Head of caudate nucleus (tissue), 42 donors: ENCODE results near the gene KLHL40.
A peak's percentile ranks its signal among the peaks of the same experiment; 100 is the strongest.

ENCODE experiments used
- DNase-seq, 42 donors: peaks; one replicate each; pipeline versions ENCODE4 v3.0.0 to v3.0.0-alpha.2; 2020 to 2021; ENCODE audit warnings: mixed read lengths in 7 of 42
- intact Hi-C: fragments of 100-400 bp; cut with DNase I; formaldehyde crosslinking; loops from one replicate; pipeline ENCODE4 v1.15.0; 2022

The KLHL40 gene

GRCh38 chr3:42666577-42666998 lies 18.7 kb upstream of the KLHL40 start:
- DNase-seq, result peak in 15 of 42 donors; percentile 4 to 45 (median 12)
- intact Hi-C loops, result no loop called here

DNA sequence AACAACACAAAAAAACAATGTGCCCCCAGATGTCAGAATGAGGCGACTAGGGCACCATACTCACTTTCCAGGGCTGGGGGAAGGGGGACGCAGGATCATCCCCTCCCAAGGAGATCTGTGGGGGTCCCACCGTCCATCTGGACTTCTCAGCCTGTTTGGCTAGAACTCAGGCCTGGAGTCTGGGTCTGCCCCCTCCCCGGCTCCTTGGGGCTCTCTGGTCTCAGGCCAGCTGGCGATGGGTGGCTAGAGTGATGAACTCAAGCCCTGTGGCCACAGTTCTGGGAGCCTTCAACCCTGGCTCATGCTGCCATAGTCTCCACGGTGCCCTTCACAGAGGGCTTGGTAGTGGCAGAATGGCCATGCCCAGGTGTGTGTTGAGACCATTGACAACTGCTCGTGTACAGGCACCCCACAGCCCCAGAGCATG lies 18.2 kb upstream of the KLHL40 start:
- intact Hi-C loops, result no loop called here
- DNase-seq, result peak in 13 of 42 donors; percentile 4 to 57 (median 17)

- DNase-seq, result peak in 16 of 42 donors; percentile 4 to 50 (median 15)
- intact Hi-C loops, result no loop called here
These were observed 17.6 kb upstream of the KLHL40 start for GRCh38 chr3:42667523-42668412.

GRCh38 chr3:42668413-42668760 lies 16.9 kb upstream of the KLHL40 start:
- intact Hi-C loops, result no loop called here
- DNase-seq, result peak in 7 of 42 donors; percentile 1 to 32 (median 7)

DNA sequence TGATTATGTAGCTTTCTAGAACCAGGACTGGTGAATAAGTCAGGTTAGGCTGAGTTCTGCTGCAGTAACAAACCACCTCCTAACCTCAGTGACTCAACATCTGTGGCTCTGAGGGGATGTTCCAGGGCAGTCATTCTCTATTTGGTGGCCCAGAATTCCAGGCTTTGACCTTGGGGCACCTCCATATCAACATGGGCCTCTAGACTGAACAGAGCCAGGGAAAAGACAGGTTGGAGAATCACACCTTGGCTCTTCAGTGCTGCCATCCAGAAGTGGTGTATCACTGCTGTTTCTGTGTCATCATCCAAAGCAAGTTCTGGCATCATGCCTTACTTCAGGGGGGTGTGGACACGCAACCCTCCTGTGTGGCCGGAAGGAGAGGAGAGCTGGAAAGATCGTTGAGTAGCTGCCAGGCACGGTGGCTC lies 16.5 kb upstream of the KLHL40 start:
- DNase-seq, result peak in 9 of 42 donors; percentile 2 to 34 (median 13)
- intact Hi-C loops, result no loop called here

- DNase-seq, result peak in 12 of 42 donors; percentile 2 to 33 (median 18)
- intact Hi-C loops, result no loop called here
These were observed 15.2 kb upstream of the KLHL40 start for GRCh38 chr3:42670051-42670576.

- intact Hi-C loops, result no loop called here
- peak in 11 of 42 donors; percentile 3 to 34 (median 12) for DNase-seq
These were observed 14.7 kb upstream of the KLHL40 start for GRCh38 chr3:42670670-42671069.

DNA sequence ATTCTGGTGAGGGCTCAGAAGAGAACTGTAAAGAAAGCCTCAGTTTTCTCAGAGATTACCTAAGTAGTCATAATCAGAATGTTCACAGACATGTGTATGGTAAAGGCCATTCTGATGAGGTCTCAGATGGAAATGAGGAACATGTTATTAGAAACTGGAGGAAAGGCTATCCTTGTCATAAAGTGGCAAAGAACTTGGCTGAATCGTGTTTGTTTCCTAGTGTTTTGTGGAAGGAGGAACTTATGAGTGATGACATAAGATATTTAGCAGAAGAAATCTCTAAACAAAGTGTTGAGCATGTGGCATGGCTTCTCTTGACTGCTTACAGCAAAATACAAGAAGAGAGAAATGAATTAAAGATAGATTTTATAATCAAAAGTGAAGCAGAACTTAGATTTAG lies 12.8 kb upstream of the KLHL40 start:
- intact Hi-C loops, result no loop called here

DNA sequence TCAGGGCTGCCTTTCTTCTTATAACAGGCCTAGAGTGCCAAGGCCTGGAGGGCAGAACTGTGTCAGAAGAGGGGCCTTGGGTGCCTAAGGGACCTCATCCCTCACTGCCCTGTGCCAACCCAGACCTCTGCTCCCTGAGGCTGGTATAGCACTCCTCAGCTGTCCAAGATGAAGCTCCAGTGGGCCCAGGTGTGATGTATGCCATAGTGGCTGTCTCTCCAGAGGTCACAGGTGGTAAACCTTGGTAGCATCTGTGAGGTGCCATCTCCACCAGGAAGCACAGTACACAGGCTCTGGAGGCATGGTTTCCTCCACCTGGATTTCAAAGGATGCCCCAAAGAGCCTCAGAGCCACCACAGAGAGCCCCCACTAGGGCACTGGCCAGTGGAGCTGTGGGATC lies 12.3 kb upstream of the KLHL40 start:
- DNase-seq, result peak in 6 of 42 donors; percentile 3 to 29 (median 6)
- intact Hi-C loops, result no loop called here

More for the DNA sequence above, 12.8 kb upstream of the KLHL40 start:
- no peak for DNase-seq

DNA sequence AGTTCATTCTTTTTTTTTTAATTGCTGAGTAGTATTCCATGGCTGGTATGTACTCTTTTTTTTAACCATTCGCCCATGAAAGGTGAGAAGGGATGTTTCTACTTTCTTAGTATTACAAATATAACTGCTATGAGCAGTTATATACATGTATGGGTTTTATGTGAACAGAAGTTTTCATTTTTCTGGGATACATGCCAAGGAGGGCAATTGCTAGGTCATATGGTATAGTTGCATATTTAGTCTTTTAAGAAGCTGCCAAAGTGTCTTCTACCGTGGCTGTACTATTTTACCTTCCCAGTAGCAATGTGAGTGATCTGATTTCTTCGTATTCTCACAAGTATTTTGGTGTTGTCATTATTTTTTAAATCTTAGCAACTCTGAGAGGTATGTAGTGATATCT lies 11.2 kb upstream of the KLHL40 start:
- no peak for DNase-seq
- intact Hi-C loops, result no loop called here

DNA sequence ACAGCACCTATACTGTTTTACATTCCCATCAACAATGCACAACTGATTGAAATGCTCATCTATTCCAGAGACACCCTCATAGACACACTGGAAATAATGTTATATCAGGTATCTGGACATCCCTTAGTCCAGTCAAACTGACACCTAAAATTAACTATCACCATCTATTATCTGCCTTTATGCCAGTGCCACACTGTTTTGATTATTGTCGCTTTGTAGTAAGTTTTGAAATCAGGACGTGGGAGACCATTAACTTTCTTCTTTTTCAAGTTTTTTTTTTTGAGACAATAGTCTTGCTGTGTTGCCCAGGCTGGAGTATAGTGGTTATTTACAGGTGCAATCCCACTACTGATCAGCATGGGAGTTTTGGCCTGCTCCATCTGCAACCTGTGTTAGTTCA lies 9.4 kb upstream of the KLHL40 start:
- intact Hi-C loops, result no loop called here
- DNase-seq, result no peak

DNA sequence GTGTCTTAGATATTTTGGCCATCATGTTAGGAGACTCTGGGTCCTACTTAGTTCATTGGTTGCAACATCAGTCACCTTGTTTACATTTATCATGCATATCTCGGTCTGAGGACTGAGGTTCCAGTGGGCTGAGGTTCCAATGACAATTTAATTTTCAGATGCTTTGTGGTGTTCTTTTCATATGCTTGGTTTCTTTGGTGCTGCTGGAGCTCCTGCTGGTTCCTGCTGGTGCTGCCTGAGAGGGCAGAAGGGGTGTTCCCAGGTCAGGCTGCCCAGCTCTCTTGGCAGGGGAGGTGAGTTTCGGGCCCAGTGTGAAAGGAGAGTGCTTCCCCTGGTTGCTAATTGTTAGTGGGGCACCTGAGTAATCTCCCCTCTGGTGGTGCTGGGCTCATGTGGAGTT lies 6.9 kb upstream of the KLHL40 start:
- peak in 2 of 42 donors; percentile 3 to 28 for DNase-seq
- intact Hi-C loops, result no loop called here

- intact Hi-C loops, result no loop called here
- DNase-seq, result peak in 3 of 42 donors; percentile 4 to 8 (median 7)
These were observed 5.1 kb upstream of the KLHL40 start for GRCh38 chr3:42680271-42680670.

- intact Hi-C loops, result no loop called here
- DNase-seq, result peak in 7 of 42 donors; percentile 2 to 31 (median 7)
These were observed 4.5 kb upstream of the KLHL40 start for GRCh38 chr3:42680806-42681205.

- intact Hi-C loops, result no loop called here
- peak in 22 of 42 donors; percentile 2 to 74 (median 30) for DNase-seq
These were observed 3.8 kb upstream of the KLHL40 start for GRCh38 chr3:42681361-42682038.

- intact Hi-C loops, result no loop called here
- peak in 16 of 42 donors; percentile 4 to 36 (median 12) for DNase-seq
These were observed 2.9 kb upstream of the KLHL40 start for GRCh38 chr3:42682301-42683070.

DNA sequence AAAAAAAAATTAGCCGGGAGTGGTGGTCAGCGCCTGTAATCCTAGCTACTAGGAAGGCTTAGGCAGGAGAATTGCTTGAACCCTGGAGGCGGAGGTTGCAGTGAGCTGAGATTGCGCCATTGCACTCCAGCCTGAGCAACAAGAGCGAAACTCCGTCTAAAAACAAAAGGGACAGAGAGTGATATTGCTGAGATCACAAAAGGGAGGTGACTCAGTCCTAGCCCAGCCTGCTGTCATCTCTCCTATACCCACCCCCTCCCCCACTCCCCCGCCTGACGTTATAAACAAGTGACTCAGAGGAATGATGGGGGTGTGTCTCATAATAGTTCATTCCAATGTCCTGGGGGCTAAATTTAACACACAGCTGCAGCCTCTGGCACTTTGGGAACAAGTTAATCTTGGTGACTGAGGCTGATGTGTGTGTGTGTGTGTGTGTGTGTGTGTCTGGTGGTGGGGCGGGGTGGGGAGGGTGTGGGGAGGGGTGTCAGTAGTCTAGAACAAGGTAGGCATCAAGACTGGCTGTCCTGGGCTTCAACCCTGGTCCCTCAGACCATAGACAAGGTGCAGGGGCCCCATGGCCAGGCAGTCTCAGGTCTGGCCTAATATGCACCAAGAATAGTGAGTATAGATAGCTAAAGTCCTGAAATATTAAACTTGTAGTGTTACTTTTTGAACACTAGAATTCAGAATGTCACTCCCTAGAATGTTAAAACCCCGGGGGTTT lies 1.3 kb upstream of the KLHL40 start:
- intact Hi-C loops, result no loop called here
- peak; percentile 52 to 93 (median 78) for DNase-seq

GRCh38 chr3:42684632-42685362 lies 540 bp upstream of the KLHL40 start:
- DNase-seq, result peak in 14 of 42 donors; percentile 1 to 35 (median 8)
- intact Hi-C loops, result no loop called here
